ENCODE data around the gene RBM10. TPM values are rescaled to one million over a fixed set of nuclear protein-coding genes. Genes with fewer than 3 reads are reported as not detected.

RBM10 gene
- total RNA-seq, 1 experiment from 2014 or later = 32.5 TPM

GRCh38 chrX:47158781-47159180 lies 13.8 kb downstream of the RBM10 start:
- Histone ChIP-seq H3K4me2 (ENCODE audit: low read depth, low read length, poor library complexity, severe bottlenecking) (no peak overlapping the region), H3K36me3 (ENCODE audit: insufficient read depth, low read length) (peaks cover 7% of the 10 kb centered on the region; the same call in 1 of the 2 replicates), H3K9me2 (replicated peaks; ENCODE audit: insufficient read depth, low read length) (no peaks in the 10 kb centered on the region), H3K27ac (ENCODE audit: low read length) (no peak overlapping the region), H3K27me3 (ENCODE audit: low read length) (no peaks in the 10 kb centered on the region), H2AFZ (ENCODE audit: low read length) (no peak overlapping the region), H3K4me3 (ENCODE audit: low read length) (no peak overlapping the region), H4K20me1 (ENCODE audit: insufficient read depth, low read depth, low read length) (peaks cover 4% of the 10 kb centered on the region; the same call in 1 of the 2 replicates), H3K79me2 (ENCODE audit: low read length) (peaks cover 79% of the 10 kb centered on the region), H3K9ac (ENCODE audit: low read length) (no peak overlapping the region), H3K9me3 (ENCODE audit: low read length) (no peaks in the 10 kb centered on the region), H3K4me1 (ENCODE audit: low read length) (no peaks in the 10 kb centered on the region)
- no peak for DNase-seq

GRCh38 chrX:47160781-47161180 lies 15.8 kb downstream of the RBM10 start:
- no peaks in the 10 kb centered on the region for H3K9me3 ChIP-seq (ENCODE audit: low read length)
- H2AFZ ChIP-seq (ENCODE audit: low read length) = no peak overlapping the region
- no peak overlapping the region for H3K4me3 ChIP-seq (ENCODE audit: low read length)
- no peak overlapping the region for H3K4me2 ChIP-seq (ENCODE audit: low read depth, low read length, poor library complexity, severe bottlenecking)
- peaks cover 7% of the 10 kb centered on the region; the same call in 1 of the 2 replicates for H3K36me3 ChIP-seq (ENCODE audit: insufficient read depth, low read length)
- H3K9me2 ChIP-seq (replicated peaks; ENCODE audit: insufficient read depth, low read length) = no peaks in the 10 kb centered on the region
- no peak overlapping the region for H3K9ac ChIP-seq (ENCODE audit: low read length)
- DNase-seq = no peak
- peaks cover 74% of the 10 kb centered on the region for H3K79me2 ChIP-seq (ENCODE audit: low read length)
- H4K20me1 ChIP-seq (ENCODE audit: insufficient read depth, low read depth, low read length) = peaks cover 4% of the 10 kb centered on the region; the same call in 1 of the 2 replicates
- no peaks in the 10 kb centered on the region for H3K4me1 ChIP-seq (ENCODE audit: low read length)
- no peaks in the 10 kb centered on the region for H3K27me3 ChIP-seq (ENCODE audit: low read length)
- H3K27ac ChIP-seq (ENCODE audit: low read length) = no peak overlapping the region

GRCh38 chrX:47162927-47163583 lies 18.0 kb downstream of the RBM10 start:
- peaks cover 53% of the 10 kb centered on the region for H3K79me2 ChIP-seq (ENCODE audit: low read length)
- no peak overlapping the region for H3K4me2 ChIP-seq (ENCODE audit: low read depth, low read length, poor library complexity, severe bottlenecking)
- no peak overlapping the region for H3K9ac ChIP-seq (ENCODE audit: low read length)
- H3K9me2 ChIP-seq (replicated peaks; ENCODE audit: insufficient read depth, low read length) = no peaks in the 10 kb centered on the region
- peaks cover 4% of the 10 kb centered on the region; the same call in 1 of the 2 replicates for H4K20me1 ChIP-seq (ENCODE audit: insufficient read depth, low read depth, low read length)
- no peak for DNase-seq
- no peak overlapping the region for H2AFZ ChIP-seq (ENCODE audit: low read length)
- no peak overlapping the region for H3K4me3 ChIP-seq (ENCODE audit: low read length)
- no peaks in the 10 kb centered on the region for H3K4me1 ChIP-seq (ENCODE audit: low read length)
- no peak overlapping the region for H3K27ac ChIP-seq (ENCODE audit: low read length)
- H3K9me3 ChIP-seq (ENCODE audit: low read length) = no peaks in the 10 kb centered on the region
- no peaks in the 10 kb centered on the region for H3K27me3 ChIP-seq (ENCODE audit: low read length)
- H3K36me3 ChIP-seq (ENCODE audit: insufficient read depth, low read length) = peaks cover 3% of the 10 kb centered on the region; the same call in 1 of the 2 replicates

- H3K9me3 ChIP-seq (ENCODE audit: low read length) = no peaks in the 10 kb centered on the region
- H3K4me3 ChIP-seq (ENCODE audit: low read length) = no peak overlapping the region
- H3K27me3 ChIP-seq (ENCODE audit: low read length) = no peaks in the 10 kb centered on the region
- no peak overlapping the region for H3K4me2 ChIP-seq (ENCODE audit: low read depth, low read length, poor library complexity, severe bottlenecking)
- no peaks in the 10 kb centered on the region for H4K20me1 ChIP-seq (ENCODE audit: insufficient read depth, low read depth, low read length)
- no peaks in the 10 kb centered on the region for H3K4me1 ChIP-seq (ENCODE audit: low read length)
- H3K9ac ChIP-seq (ENCODE audit: low read length) = no peak overlapping the region
- H3K27ac ChIP-seq (ENCODE audit: low read length) = no peak overlapping the region
- H2AFZ ChIP-seq (ENCODE audit: low read length) = no peak overlapping the region
- no peaks in the 10 kb centered on the region; the same call in 1 of the 2 replicates for H3K36me3 ChIP-seq (ENCODE audit: insufficient read depth, low read length)
- no peaks in the 10 kb centered on the region for H3K9me2 ChIP-seq (replicated peaks; ENCODE audit: insufficient read depth, low read length)
- H3K79me2 ChIP-seq (ENCODE audit: low read length) = peaks cover 42% of the 10 kb centered on the region
- DNase-seq = no peak
Observed at GRCh38 chrX:47164420-47164819, 19.4 kb downstream of the RBM10 start.

- no peak for DNase-seq
- H3K9me2 ChIP-seq (replicated peaks; ENCODE audit: insufficient read depth, low read length) = no peaks in the 10 kb centered on the region
- no peaks in the 10 kb centered on the region for H3K27me3 ChIP-seq (ENCODE audit: low read length)
- H3K27ac ChIP-seq (ENCODE audit: low read length) = no peak overlapping the region
- H4K20me1 ChIP-seq (ENCODE audit: insufficient read depth, low read depth, low read length) = no peaks in the 10 kb centered on the region
- H3K9me3 ChIP-seq (ENCODE audit: low read length) = no peaks in the 10 kb centered on the region
- H3K4me2 ChIP-seq (ENCODE audit: low read depth, low read length, poor library complexity, severe bottlenecking) = no peak overlapping the region
- no peak overlapping the region for H3K4me3 ChIP-seq (ENCODE audit: low read length)
- peaks cover 31% of the 10 kb centered on the region for H3K79me2 ChIP-seq (ENCODE audit: low read length)
- no peaks in the 10 kb centered on the region for H3K4me1 ChIP-seq (ENCODE audit: low read length)
- H3K36me3 ChIP-seq (ENCODE audit: insufficient read depth, low read length) = no peaks in the 10 kb centered on the region; the same call in 1 of the 2 replicates
- no peak overlapping the region for H2AFZ ChIP-seq (ENCODE audit: low read length)
- no peak overlapping the region for H3K9ac ChIP-seq (ENCODE audit: low read length)
Observed at GRCh38 chrX:47166126-47166525, 21.1 kb downstream of the RBM10 start.

GRCh38 chrX:47168495-47169073 lies 23.6 kb downstream of the RBM10 start:
- Histone ChIP-seq H3K27me3 (ENCODE audit: low read length) (no peaks in the 10 kb centered on the region), H3K9me2 (replicated peaks; ENCODE audit: insufficient read depth, low read length) (no peaks in the 10 kb centered on the region), H3K4me3 (ENCODE audit: low read length) (no peak overlapping the region), H3K27ac (ENCODE audit: low read length) (no peak overlapping the region), H2AFZ (ENCODE audit: low read length) (no peak overlapping the region), H3K9me3 (ENCODE audit: low read length) (no peaks in the 10 kb centered on the region), H4K20me1 (ENCODE audit: insufficient read depth, low read depth, low read length) (no peaks in the 10 kb centered on the region), H3K9ac (ENCODE audit: low read length) (no peak overlapping the region), H3K4me2 (ENCODE audit: low read depth, low read length, poor library complexity, severe bottlenecking) (no peak overlapping the region), H3K79me2 (ENCODE audit: low read length) (peaks cover 11% of the 10 kb centered on the region; the same call in 1 of the 2 replicates), H3K36me3 (ENCODE audit: insufficient read depth, low read length) (no peaks in the 10 kb centered on the region), H3K4me1 (ENCODE audit: low read length) (no peaks in the 10 kb centered on the region)
- DNase-seq = no peak

GRCh38 chrX:47169273-47169672 lies 24.3 kb downstream of the RBM10 start:
- H3K4me1 ChIP-seq (ENCODE audit: low read length) = no peaks in the 10 kb centered on the region
- H3K79me2 ChIP-seq (ENCODE audit: low read length) = peaks cover 7% of the 10 kb centered on the region; the same call in 1 of the 2 replicates
- no peaks in the 10 kb centered on the region for H3K27me3 ChIP-seq (ENCODE audit: low read length)
- H2AFZ ChIP-seq (ENCODE audit: low read length) = no peak overlapping the region
- no peaks in the 10 kb centered on the region for H3K36me3 ChIP-seq (ENCODE audit: insufficient read depth, low read length)
- H3K9ac ChIP-seq (ENCODE audit: low read length) = no peak overlapping the region
- no peaks in the 10 kb centered on the region for H4K20me1 ChIP-seq (ENCODE audit: insufficient read depth, low read depth, low read length)
- H3K27ac ChIP-seq (ENCODE audit: low read length) = no peak overlapping the region
- H3K4me2 ChIP-seq (ENCODE audit: low read depth, low read length, poor library complexity, severe bottlenecking) = no peak overlapping the region
- H3K9me3 ChIP-seq (ENCODE audit: low read length) = no peaks in the 10 kb centered on the region
- DNase-seq = no peak
- no peak overlapping the region for H3K4me3 ChIP-seq (ENCODE audit: low read length)
- H3K9me2 ChIP-seq (replicated peaks; ENCODE audit: insufficient read depth, low read length) = no peaks in the 10 kb centered on the region

GRCh38 chrX:47169726-47170515 lies 24.9 kb downstream of the RBM10 start:
- no peaks in the 10 kb centered on the region for H3K27me3 ChIP-seq (ENCODE audit: low read length)
- no peak overlapping the region for H3K4me3 ChIP-seq (ENCODE audit: low read length)
- no peak overlapping the region for H3K4me2 ChIP-seq (ENCODE audit: low read depth, low read length, poor library complexity, severe bottlenecking)
- H3K9me3 ChIP-seq (ENCODE audit: low read length) = no peaks in the 10 kb centered on the region
- H2AFZ ChIP-seq (ENCODE audit: low read length) = no peak overlapping the region
- DNase-seq = no peak
- no peaks in the 10 kb centered on the region for H4K20me1 ChIP-seq (ENCODE audit: insufficient read depth, low read depth, low read length)
- no peaks in the 10 kb centered on the region for H3K9me2 ChIP-seq (replicated peaks; ENCODE audit: insufficient read depth, low read length)
- no peak overlapping the region for H3K27ac ChIP-seq (ENCODE audit: low read length)
- H3K4me1 ChIP-seq (ENCODE audit: low read length) = no peaks in the 10 kb centered on the region
- no peaks in the 10 kb centered on the region for H3K36me3 ChIP-seq (ENCODE audit: insufficient read depth, low read length)
- H3K79me2 ChIP-seq (ENCODE audit: low read length) = peaks cover 1% of the 10 kb centered on the region; the same call in 1 of the 2 replicates
- H3K9ac ChIP-seq (ENCODE audit: low read length) = no peak overlapping the region
